Spinal cord (tissue), 10 donors: Measurements from ENCODE around the gene QKI. TPM values are rescaled to one million over a fixed set of nuclear protein-coding genes. Genes with fewer than 3 reads are reported as not detected.
A peak's percentile ranks its signal among the peaks of the same experiment; 100 is the strongest.

Source experiments
- DNase-seq, 6 donors: peaks; one replicate each; pipeline versions ENCODE4 v3.0.0 to v3.0.0-alpha.2; 2013 to 2015; ENCODE audit warnings: low spot score in 6 of 6, low read depth in 4 of 6
- H3K27ac ChIP-seq: one replicate; pipeline ENCODE4 v1.5.1; 2013; ENCODE audit warnings: low read depth, low read length, control low read depth
- H3K27me3 ChIP-seq: one replicate; pipeline ENCODE4 v1.6.1; 2013; ENCODE audit warnings: low read length; ENCODE audit not compliant: control insufficient read depth, insufficient read depth
- H3K36me3 ChIP-seq: one replicate; pipeline ENCODE4 v1.6.1; 2013; ENCODE audit warnings: low read length; ENCODE audit not compliant: control insufficient read depth, insufficient read depth
- H3K4me1 ChIP-seq: one replicate; pipeline ENCODE4 v1.6.1; 2013; ENCODE audit warnings: low read length; ENCODE audit not compliant: control insufficient read depth, insufficient read depth
- H3K4me3 ChIP-seq: one replicate; pipeline ENCODE4 v1.5.1; 2013; ENCODE audit warnings: low read depth, low read length, control low read depth
- H3K9me3 ChIP-seq: one replicate; pipeline ENCODE4 v1.6.1; 2013; ENCODE audit warnings: low read length; ENCODE audit not compliant: control insufficient read depth, insufficient read depth
- WGBS: methylation state at CpG from one replicate; pipeline ENCODE4 v1.1.5; 2013; ENCODE audit warnings: missing lambda C conversion rate; ENCODE audit not compliant: insufficient coverage; 5-methylcytosine and 5-hydroxymethylcytosine counted together
- polyA plus RNA-seq, 2 donors: library from polyadenylated mRNA; unstranded; fragments of 120-200 nt; gene quantifications; one replicate each; pipeline ENCODE4 v1.2.1, GENCODE V29; 2013; ENCODE audit not compliant: insufficient read length in 2 of 2
- total RNA-seq, 2 donors: library from RNA; depleted of rRNA in 1 of 2; stranded (reverse); fragments of 120-200 nt in 1 of 2; fragments of >200 nt in 1 of 2; gene quantifications; one replicate each; pipeline versions ENCODE4 v1.2.3 to v1.2.4, GENCODE V29; 2013 to 2014
- donor health status: healthy.

Gene QKI
- total and polyA plus RNA-seq, 4 donors: 346 to 877 (median 601) TPM

GRCh38 chr6:163417595-163417994 is 3.1 kb downstream of the QKI start:
- Histone ChIP-seq H3K9me3 (no peaks in the 10 kb centered on the region), H3K27me3 (no peaks in the 10 kb centered on the region), H3K4me3 (peak overlapping the region; percentile 90), H3K36me3 (no peaks in the 10 kb centered on the region), H3K27ac (peak overlapping the region; percentile 98), H3K4me1 (peaks cover 8% of the 10 kb centered on the region)
- 0% methylated on average over 1 of the region's 4 CpGs for WGBS
- DNase-seq: peak in 2 of 6 donors; percentile 57 to 60

- Histone ChIP-seq H3K36me3 (no peaks in the 10 kb centered on the region), H3K9me3 (no peaks in the 10 kb centered on the region), H3K27me3 (no peaks in the 10 kb centered on the region), H3K4me1 (peaks cover 12% of the 10 kb centered on the region), H3K4me3 (peak overlapping the region; percentile 90), H3K27ac (peak overlapping the region; percentile 98)
- DNase-seq: peak in 2 of 6 donors; percentile 58 to 68
- 39% methylated on average over 2 of the region's 5 CpGs for WGBS
Observed at GRCh38 chr6:163418311-163419029, 4.0 kb downstream of the QKI start.

- no peaks in the 10 kb centered on the region for H3K9me3 ChIP-seq
- H3K27ac ChIP-seq: peak overlapping the region; percentile 98
- peaks cover 12% of the 10 kb centered on the region for H3K4me1 ChIP-seq
- H3K36me3 ChIP-seq: no peaks in the 10 kb centered on the region
- H3K27me3 ChIP-seq: no peaks in the 10 kb centered on the region
- no CpG with 5 or more reads among the region's 6 CpGs for WGBS
- DNase-seq: peak in 2 of 6 donors; percentile 62 to 70
- H3K4me3 ChIP-seq: peak overlapping the region; percentile 90
Observed at GRCh38 chr6:163419413-163420288, 5.1 kb downstream of the QKI start.

GRCh38 chr6:163420289-163420614 is 5.7 kb downstream of the QKI start:
- H3K27ac ChIP-seq: peak overlapping the region; percentile 98
- no peaks in the 10 kb centered on the region for H3K36me3 ChIP-seq
- H3K27me3 ChIP-seq: no peaks in the 10 kb centered on the region
- peaks cover 12% of the 10 kb centered on the region for H3K4me1 ChIP-seq
- 0% methylated on average over 1 of the region's 2 CpGs for WGBS
- peak in 2 of 6 donors; percentile 49 to 72 for DNase-seq
- H3K9me3 ChIP-seq: no peaks in the 10 kb centered on the region
- H3K4me3 ChIP-seq: peak overlapping the region; percentile 90

- peak in 2 of 6 donors; percentile 59 to 65 for DNase-seq
- peak overlapping the region; percentile 22 for H3K4me3 ChIP-seq
- WGBS: 31% methylated on average over 2 of the region's 3 CpGs
Observed at GRCh38 chr6:163422550-163422949, 8.0 kb downstream of the QKI start.

GRCh38 chr6:163423696-163424095 is 9.2 kb downstream of the QKI start:
- H3K36me3 ChIP-seq: no peaks in the 10 kb centered on the region
- H3K27me3 ChIP-seq: no peaks in the 10 kb centered on the region
- H3K27ac ChIP-seq: peak overlapping the region; percentile 98
- WGBS: 20% methylated on average over 1 of the region's 2 CpGs
- H3K4me3 ChIP-seq: peak overlapping the region; percentile 26
- peaks cover 16% of the 10 kb centered on the region for H3K4me1 ChIP-seq
- DNase-seq: no peak
- H3K9me3 ChIP-seq: no peaks in the 10 kb centered on the region

More at GRCh38 chr6:163422550-163422949, 8.0 kb downstream of the QKI start:
- Histone ChIP-seq H3K9me3 (no peaks in the 10 kb centered on the region), H3K4me1 (peaks cover 15% of the 10 kb centered on the region), H3K36me3 (no peaks in the 10 kb centered on the region), H3K27ac (peak overlapping the region; percentile 98), H3K27me3 (no peaks in the 10 kb centered on the region)

- peak in 2 of 6 donors; percentile 85 to 91 for DNase-seq
- Histone ChIP-seq H3K27ac (peak overlapping the region; percentile 36), H3K36me3 (no peaks in the 10 kb centered on the region), H3K27me3 (no peaks in the 10 kb centered on the region), H3K9me3 (no peaks in the 10 kb centered on the region), H3K4me1 (peaks cover 8% of the 10 kb centered on the region), H3K4me3 (peak overlapping the region; percentile 19)
- 10% methylated on average over 3 of the region's 6 CpGs for WGBS
Observed at GRCh38 chr6:163427498-163428254, 13.2 kb downstream of the QKI start.

GRCh38 chr6:163428373-163428772 is 13.9 kb downstream of the QKI start:
- peak overlapping the region; percentile 36 for H3K27ac ChIP-seq
- WGBS: no CpG with 5 or more reads among the region's 2 CpGs
- no peaks in the 10 kb centered on the region for H3K36me3 ChIP-seq
- no peak for DNase-seq
- no peaks in the 10 kb centered on the region for H3K27me3 ChIP-seq
- no peaks in the 10 kb centered on the region for H3K9me3 ChIP-seq
- peak overlapping the region; percentile 1 for H3K4me3 ChIP-seq
- peaks cover 6% of the 10 kb centered on the region for H3K4me1 ChIP-seq

- H3K27ac ChIP-seq: peak overlapping the region; percentile 36
- no peaks in the 10 kb centered on the region for H3K9me3 ChIP-seq
- peak overlapping the region; percentile 10 for H3K4me3 ChIP-seq
- H3K4me1 ChIP-seq: peaks cover 11% of the 10 kb centered on the region
- no peaks in the 10 kb centered on the region for H3K27me3 ChIP-seq
- WGBS: no CpG with 5 or more reads among the region's 2 CpGs
- H3K36me3 ChIP-seq: no peaks in the 10 kb centered on the region
- no peak for DNase-seq
Observed at GRCh38 chr6:163429858-163430448, 15.4 kb downstream of the QKI start.
